GM06990 (cell line): ENCODE measurements around the gene CNGA4.
A peak's percentile ranks its signal among the peaks of the same experiment; 100 is the strongest.

Experiments
- DNase-seq: peaks from one replicate; pipeline ENCODE4 v3.0.0-alpha.2; 2011; ENCODE audit not compliant: insufficient read length; ENCODE audit errors: extremely low read depth
- H3K27me3 ChIP-seq: replicated peaks from 2 replicates; pipeline ENCODE4 v1.6.0; 2011; ENCODE audit warnings: low read length; ENCODE audit not compliant: control insufficient read depth, insufficient read depth
- H3K36me3 ChIP-seq: 2 replicates; pipeline ENCODE4 v1.5.1; 2011; ENCODE audit warnings: low read length; ENCODE audit not compliant: control insufficient read depth, insufficient read depth
- H3K4me3 ChIP-seq: replicated peaks from 2 replicates; pipeline ENCODE4 v1.5.1; 2011; ENCODE audit warnings: low read depth, mild to moderate bottlenecking, control low read depth, low read length
- CTCF ChIP-seq: IDR thresholded peaks from 2 replicates; pipeline ENCODE4 v1.5.1; 2011; ENCODE audit warnings: low read length, control low read depth, mild to moderate bottlenecking, inconsistent platforms; ENCODE audit not compliant: insufficient read depth, poor library complexity, severe bottlenecking

CNGA4 gene

GRCh38 chr11:6234387-6235107, 4.3 kb upstream of the CNGA4 start, which contains the start of gene FHIP1B:
Gene FHIP1B, minus strand, starts transcription at chr11:6234636. Its CDS starts 10,120 bp downstream, at chr11:6224516.
- no peak for TF ChIP-seq CTCF
- peak within 1 kb of the TSS; percentile 93 for H3K4me3 ChIP-seq
- H3K36me3 ChIP-seq = no peaks in the 10 kb centered on the region
- peak; percentile 99 for DNase-seq
- H3K27me3 ChIP-seq = no peaks in the 10 kb centered on the region

GRCh38 chr11:6237266-6237665, 1.6 kb upstream of the CNGA4 start:
- TF ChIP-seq CTCF = no peak
- no peak for DNase-seq
- Histone ChIP-seq H3K4me3 (no peak overlapping the region), H3K36me3 (no peaks in the 10 kb centered on the region), H3K27me3 (no peaks in the 10 kb centered on the region)

GRCh38 chr11:6237761-6238302, 1.1 kb upstream of the CNGA4 start:
- no peak overlapping the region for H3K4me3 ChIP-seq
- TF ChIP-seq CTCF = no peak
- no peak for DNase-seq

GRCh38 chr11:6240139-6240538, 1.2 kb downstream of the CNGA4 start:
- Histone ChIP-seq H3K4me3 (no peak overlapping the region), H3K36me3 (no peaks in the 10 kb centered on the region), H3K27me3 (no peaks in the 10 kb centered on the region)
- TF ChIP-seq CTCF = no peak
- no peak for DNase-seq

More at GRCh38 chr11:6237761-6238302, 1.1 kb upstream of the CNGA4 start:
- no peaks in the 10 kb centered on the region for H3K27me3 ChIP-seq
- H3K36me3 ChIP-seq = no peaks in the 10 kb centered on the region

- TF ChIP-seq CTCF = no peak
- no peak overlapping the region for H3K4me3 ChIP-seq
- H3K36me3 ChIP-seq = no peaks in the 10 kb centered on the region
- no peaks in the 10 kb centered on the region for H3K27me3 ChIP-seq
- DNase-seq = no peak
Measured at GRCh38 chr11:6240781-6241180, 1.9 kb downstream of the CNGA4 start.
